Measurements from ENCODE around the gene MARCO. TPM values are rescaled to one million over a fixed set of nuclear protein-coding genes. Genes with fewer than 3 reads are reported as not detected.

Gene MARCO
- total and polyA plus RNA-seq, 10 of the 15 experiments (the other 5 are each of a cell fraction or from before 2014, with no cell fraction given): 0.13 to 0.67 (median 0.32) TPM; not detected in 5

DNA sequence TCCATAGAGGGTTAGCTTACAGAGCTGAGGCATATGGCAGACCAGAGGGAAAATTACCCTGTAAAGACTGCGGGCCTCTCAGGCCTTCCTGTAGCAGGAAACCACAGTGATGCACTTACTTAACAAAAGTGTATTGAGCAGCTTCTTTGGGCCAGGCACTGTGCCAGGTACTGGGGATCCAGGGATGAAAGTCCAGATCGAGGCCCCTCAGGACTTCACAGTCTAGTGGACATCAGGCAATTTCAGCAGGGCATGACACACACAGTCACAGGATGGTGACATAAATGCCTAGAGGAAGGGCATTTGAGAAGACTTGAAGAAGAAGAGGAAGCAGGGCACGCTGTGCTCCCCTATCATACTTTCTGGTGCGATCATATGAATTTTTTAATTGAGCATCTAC lies 71.7 kb downstream of the MARCO start:
- CTCF ChIA-PET: interaction anchor here (0.6 kb wide), 1 partner anchor 56 kb away, joined by 3 read pairs; no protein-coding TSS in a partner anchor
- in situ Hi-C loops (cut with MboI): no loop called here

GRCh38 chr2:119015845-119016244 lies 73.9 kb downstream of the MARCO start:
- DNase-seq (ENCODE audit: low read depth, low spot score): no peak
- Histone ChIP-seq H2AFZ (ENCODE audit: control insufficient read depth, low read depth, low read length) (no peak overlapping the region), H4K20me1 (ENCODE audit: control insufficient read depth, insufficient read depth) (no peaks in the 10 kb centered on the region), H3K4me1 (ENCODE audit: control insufficient read depth, insufficient read depth, low read length) (no peaks in the 10 kb centered on the region), H3K27me3 (replicated peaks in 1 of 2; ENCODE audit: control insufficient read depth in 2 of 2, insufficient read depth in 2 of 2, low read length in 1 of 2) (peaks cover 2 to 7% of the 10 kb centered on the region in 2 experiments; a peak in 3 of 4 replicates), H3K9ac (ENCODE audit: control insufficient read depth, insufficient read depth, low read length) (no peak overlapping the region), H3K27ac (ENCODE audit: control insufficient read depth, insufficient read depth) (no peak overlapping the region), H3K4me2 (ENCODE audit: control insufficient read depth, insufficient read depth) (no peak overlapping the region), H3K36me3 (ENCODE audit: control insufficient read depth in 2 of 2, insufficient read depth in 2 of 2, low read length in 1 of 2) (no peaks in the 10 kb centered on the region), H3K4me3 (no peak overlapping the region), H3K9me3 (replicated peaks; ENCODE audit: control insufficient read depth, insufficient read depth, low read length) (no peaks in the 10 kb centered on the region), H3K79me2 (ENCODE audit: control insufficient read depth, insufficient read depth, low read length) (no peaks in the 10 kb centered on the region)
- intact Hi-C loops (cut with micrococcal nuclease; ENCODE audit: unreplicated experiment) (loop anchor here (10.0 kb wide), 1 partner anchor 131 kb away; no protein-coding TSS in a partner anchor), in situ Hi-C loops (cut with MboI) (no loop called here)
- TF ChIP-seq HSF1 (IDR thresholded peaks at IDR 0.05; ENCODE audit: low read depth, low read length): no peak
- WGBS (ENCODE audit: insufficient coverage, insufficient replicate concordance, low lambda C conversion rate, missing lambda C conversion rate): 68% methylated on average over 13 of the region's 13 CpGs
- SMC1A ChIA-PET (ENCODE audit: uncharacterized antibody, unreplicated experiment): no interaction called here
- POLR2A ChIA-PET: no interaction called here
- CTCF ChIA-PET: interaction anchor here (0.9 to 1.3 kb wide), 2 partner anchors 13 to 134 kb away, joined by 3 to 4 read pairs; no protein-coding TSS in a partner anchor
- BruUV-seq (replicated peaks): no TSS peak
- FAIRE-seq: no peak
- RAD21 ChIA-PET (ENCODE audit: unreplicated experiment): no interaction called here
- ATAC-seq: no peak

More for the DNA sequence above, 71.7 kb downstream of the MARCO start:
- Histone ChIP-seq H3K27ac (ENCODE audit: control insufficient read depth, insufficient read depth) (no peak overlapping the region), H3K79me2 (ENCODE audit: control insufficient read depth, insufficient read depth, low read length) (no peaks in the 10 kb centered on the region), H3K4me3 (no peak overlapping the region), H3K4me1 (ENCODE audit: control insufficient read depth, insufficient read depth, low read length) (no peaks in the 10 kb centered on the region), H2AFZ (ENCODE audit: control insufficient read depth, low read depth, low read length) (no peak overlapping the region), H3K9me3 (replicated peaks; ENCODE audit: control insufficient read depth, insufficient read depth, low read length) (no peaks in the 10 kb centered on the region), H3K9ac (ENCODE audit: control insufficient read depth, insufficient read depth, low read length) (no peak overlapping the region), H3K36me3 (ENCODE audit: control insufficient read depth in 2 of 2, insufficient read depth in 2 of 2, low read length in 1 of 2) (no peaks in the 10 kb centered on the region), H3K4me2 (ENCODE audit: control insufficient read depth, insufficient read depth) (no peak overlapping the region), H3K27me3 (replicated peaks in 1 of 2; ENCODE audit: control insufficient read depth in 2 of 2, insufficient read depth in 2 of 2, low read length in 1 of 2) (peaks cover 8 to 11% of the 10 kb centered on the region in 2 experiments), H4K20me1 (ENCODE audit: control insufficient read depth, insufficient read depth) (no peaks in the 10 kb centered on the region)
- TF ChIP-seq TARDBP (IDR thresholded peaks at IDR 0.05; ENCODE audit: borderline replicate concordance) (no peak), CHD4 (IDR thresholded peaks at IDR 0.05) (no peak), JUNB (IDR thresholded peaks at IDR 0.05) (no peak), SMARCA5 (IDR thresholded peaks at IDR 0.05) (no peak), BCL11A (IDR thresholded peaks at IDR 0.05; ENCODE audit: low read depth, low read length) (no peak), ZNF207 (IDR thresholded peaks at IDR 0.05; ENCODE audit: borderline replicate concordance) (no peak), RB1 (IDR thresholded peaks at IDR 0.05; ENCODE audit: borderline replicate concordance) (no peak), FOXK2 (IDR thresholded peaks at IDR 0.05) (no peak)
- TF ChIP-seq, protein P1, sequence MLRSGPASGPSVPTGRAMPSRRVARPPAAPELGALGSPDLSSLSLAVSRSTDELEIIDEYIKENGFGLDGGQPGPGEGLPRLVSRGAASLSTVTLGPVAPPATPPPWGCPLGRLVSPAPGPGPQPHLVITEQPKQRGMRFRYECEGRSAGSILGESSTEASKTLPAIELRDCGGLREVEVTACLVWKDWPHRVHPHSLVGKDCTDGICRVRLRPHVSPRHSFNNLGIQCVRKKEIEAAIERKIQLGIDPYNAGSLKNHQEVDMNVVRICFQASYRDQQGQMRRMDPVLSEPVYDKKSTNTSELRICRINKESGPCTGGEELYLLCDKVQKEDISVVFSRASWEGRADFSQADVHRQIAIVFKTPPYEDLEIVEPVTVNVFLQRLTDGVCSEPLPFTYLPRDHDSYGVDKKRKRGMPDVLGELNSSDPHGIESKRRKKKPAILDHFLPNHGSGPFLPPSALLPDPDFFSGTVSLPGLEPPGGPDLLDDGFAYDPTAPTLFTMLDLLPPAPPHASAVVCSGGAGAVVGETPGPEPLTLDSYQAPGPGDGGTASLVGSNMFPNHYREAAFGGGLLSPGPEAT (IDR thresholded peaks at IDR 0.05; ENCODE audit: low read depth): no peak
- intact Hi-C loops (cut with micrococcal nuclease; ENCODE audit: unreplicated experiment): loop anchor here (10.0 kb wide), 1 partner anchor 129 kb away; no protein-coding TSS in a partner anchor
- no peak for FAIRE-seq
- no peak for DNase-seq (ENCODE audit: low read depth, low spot score)
- RAD21 ChIA-PET (ENCODE audit: unreplicated experiment): interaction anchor here (0.8 kb wide), 1 partner anchor 132 kb away, joined by 3 read pairs; no protein-coding TSS in a partner anchor
- no TSS peak for BruUV-seq (replicated peaks)
- no peak; the same call in 2 of the 3 replicates for ATAC-seq
- WGBS (ENCODE audit: insufficient coverage, insufficient replicate concordance, low lambda C conversion rate, missing lambda C conversion rate): 29% methylated on average over 4 of the region's 4 CpGs
- SMC1A ChIA-PET (ENCODE audit: uncharacterized antibody, unreplicated experiment): no interaction called here
- POLR2A ChIA-PET: no interaction called here
